ENCODE results near the gene ITGA11.
"Not testable (repeated sequence)": the region's sequence is repeated elsewhere in the genome, so short reads cannot be mapped to it uniquely, and the experiment has no call there.

The ITGA11 gene

GRCh38 chr15:68410466-68411342, 21.3 kb downstream of the ITGA11 start:
- DNase-seq = no peak

- no peak for DNase-seq
Measured at GRCh38 chr15:68409736-68410370, 22.1 kb downstream of the ITGA11 start.

GRCh38 chr15:68408971-68409370, 23.0 kb downstream of the ITGA11 start:
- no peak for DNase-seq

GRCh38 chr15:68407886-68408881, 23.8 kb downstream of the ITGA11 start:
- no peak for DNase-seq

GRCh38 chr15:68407141-68407885, 24.6 kb downstream of the ITGA11 start:
- DNase-seq = no peak

- no peak for DNase-seq
Measured at GRCh38 chr15:68405378-68406250, 26.3 kb downstream of the ITGA11 start.

GRCh38 chr15:68404056-68404798, 27.7 kb downstream of the ITGA11 start:
- DNase-seq = no peak

GRCh38 chr15:68403161-68403941, 28.6 kb downstream of the ITGA11 start:
- DNase-seq = no peak

GRCh38 chr15:68402432-68403160, 29.4 kb downstream of the ITGA11 start:
- DNase-seq = no peak

GRCh38 chr15:68401496-68402431, 30.2 kb downstream of the ITGA11 start:
- no peak for DNase-seq

- DNase-seq = no peak
Measured at GRCh38 chr15:68400066-68400456, 31.9 kb downstream of the ITGA11 start.

GRCh38 chr15:68399096-68400065, 32.6 kb downstream of the ITGA11 start:
- DNase-seq = no peak

- DNase-seq = not testable (repeated sequence)
Measured at GRCh38 chr15:68397999-68398398, 34.0 kb downstream of the ITGA11 start.

GRCh38 chr15:68396068-68396467, 35.9 kb downstream of the ITGA11 start:
- no peak for DNase-seq

- DNase-seq = no peak
Measured at GRCh38 chr15:68391121-68391520, 40.8 kb downstream of the ITGA11 start.
